ENCODE results near the gene KLHL29.

GRCh38 chr2:23350792-23351355 is 34.1 kb upstream of the KLHL29 start:
- TF ChIP-seq CTCF (conservative IDR thresholded peaks at IDR 0.05; ENCODE audit: low read depth, low read length) (no peak), EZH2 (IDR thresholded peaks at IDR 0.05; ENCODE audit: borderline replicate concordance, low read depth, low read length, poor library complexity, severe bottlenecking) (no peak)
